Measurements from ENCODE around the gene BCAS3.

BCAS3 gene

GRCh38 chr17:61280851-61281250, 603.2 kb downstream of the BCAS3 start:
- no peak for DNase-seq

GRCh38 chr17:61282377-61282776, 604.7 kb downstream of the BCAS3 start:
- no peak for DNase-seq

GRCh38 chr17:61283043-61283442, 605.4 kb downstream of the BCAS3 start:
- no peak for DNase-seq

- no peak for DNase-seq
These were observed 606.5 kb downstream of the BCAS3 start for GRCh38 chr17:61284174-61284573.

GRCh38 chr17:61284746-61285145, 607.1 kb downstream of the BCAS3 start:
- DNase-seq = no peak

GRCh38 chr17:61285526-61286320, 608.1 kb downstream of the BCAS3 start:
- DNase-seq = no peak

- DNase-seq = no peak
These were observed 608.8 kb downstream of the BCAS3 start for GRCh38 chr17:61286449-61286848.

- no peak for DNase-seq
These were observed 612.0 kb downstream of the BCAS3 start for GRCh38 chr17:61289408-61290385.

- DNase-seq = no peak
These were observed 614.0 kb downstream of the BCAS3 start for GRCh38 chr17:61291451-61292285.

GRCh38 chr17:61294286-61294685, 616.6 kb downstream of the BCAS3 start:
- no peak for DNase-seq

- DNase-seq = no peak
These were observed 617.1 kb downstream of the BCAS3 start for GRCh38 chr17:61294777-61295176.

GRCh38 chr17:61296058-61296457, 618.4 kb downstream of the BCAS3 start:
- DNase-seq = no peak

GRCh38 chr17:61299517-61300513, 622.2 kb downstream of the BCAS3 start:
- DNase-seq = no peak

- no peak for DNase-seq
These were observed 625.5 kb downstream of the BCAS3 start for GRCh38 chr17:61302953-61303816.

- no peak for DNase-seq
These were observed 626.1 kb downstream of the BCAS3 start for GRCh38 chr17:61303817-61304096.

GRCh38 chr17:61305024-61305423, 627.4 kb downstream of the BCAS3 start:
- no peak for DNase-seq

GRCh38 chr17:61306003-61306402, 628.4 kb downstream of the BCAS3 start:
- DNase-seq = no peak

GRCh38 chr17:61307905-61308886, 630.5 kb downstream of the BCAS3 start:
- no peak for DNase-seq
